HepG2 (cell line): ENCODE measurements around the gene ARAP3. TPM values are rescaled to one million over a fixed set of nuclear protein-coding genes. Genes with fewer than 3 reads are reported as not detected.
A peak's percentile ranks its signal among the peaks of the same experiment; 100 is the strongest.

Source experiments
- ARHGAP35 ChIP-seq: sonication (generic); formaldehyde crosslinking; IDR thresholded peaks from 2 replicates; pipeline ENCODE4 v1.9.0; 2022; ENCODE audit warnings: mild to moderate bottlenecking, inconsistent platforms, moderate library complexity, missing genetic modification reagents, borderline replicate concordance
- ARNTL ChIP-seq: sonication (generic); formaldehyde crosslinking; IDR thresholded peaks from 2 replicates; pipeline ENCODE4 v1.4.0; 2020; ENCODE audit warnings: mild to moderate bottlenecking, missing genetic modification reagents
- ATF7 ChIP-seq, 2 experiments: fragments of 450-650 bp in 1 of 2; sonication (generic) in 1 of 2; formaldehyde crosslinking in 1 of 2; IDR thresholded peaks; 2 replicates each; pipeline versions ENCODE4 v1.4.0 to v1.6.1; 2016 to 2020; ENCODE audit warnings: antibody characterized with exemption in 1 of 2, mild to moderate bottlenecking in 1 of 2, missing genetic modification reagents in 1 of 2
- DRAP1 ChIP-seq: IDR thresholded peaks from 2 replicates; pipeline ENCODE4 v1.6.1; 2016; ENCODE audit warnings: missing genetic modification reagents, missing compliant biosample characterization
- GLI4 ChIP-seq: sonication (generic); formaldehyde crosslinking; IDR thresholded peaks from 2 replicates; pipeline ENCODE4 v1.5.1; 2020; ENCODE audit warnings: missing genetic modification reagents, mild to moderate bottlenecking, moderate library complexity, borderline replicate concordance
- GZF1 ChIP-seq: sonication (generic); formaldehyde crosslinking; IDR thresholded peaks from 2 replicates; pipeline ENCODE4 v1.5.1; 2020; ENCODE audit warnings: mild to moderate bottlenecking, missing genetic modification reagents
- IRF9 ChIP-seq: sonication (generic); formaldehyde crosslinking; IDR thresholded peaks from 2 replicates; pipeline ENCODE4 v1.8.0; 2022; ENCODE audit warnings: missing genetic modification reagents, mild to moderate bottlenecking, borderline replicate concordance
- NFYC ChIP-seq: IDR thresholded peaks from 2 replicates; pipeline ENCODE4 v1.6.1; 2016; ENCODE audit warnings: missing genetic modification reagents, missing compliant biosample characterization
- PRMT3 ChIP-seq: sonication (generic); formaldehyde crosslinking; IDR thresholded peaks from 2 replicates; pipeline ENCODE4 v1.8.1; 2022; ENCODE audit warnings: low read depth, mild to moderate bottlenecking, moderate library complexity, missing genetic modification reagents, borderline replicate concordance
- RARG ChIP-seq: sonication (generic); formaldehyde crosslinking; IDR thresholded peaks from 2 replicates; pipeline ENCODE4 v1.4.0; 2020; ENCODE audit warnings: low read depth, mild to moderate bottlenecking, missing genetic modification reagents
- ZBTB33 ChIP-seq: sonication (generic); formaldehyde crosslinking; IDR thresholded peaks from 2 replicates; pipeline ENCODE4 v1.4.0; 2020; ENCODE audit warnings: missing genetic modification reagents
- ZNF441 ChIP-seq: sonication (generic); formaldehyde crosslinking; IDR thresholded peaks from 2 replicates; pipeline ENCODE4 v1.7.0; 2021; ENCODE audit warnings: missing genetic modification reagents, borderline replicate concordance
- ZNF761 ChIP-seq: sonication (generic); formaldehyde crosslinking; conservative IDR thresholded peaks from 2 replicates; pipeline ENCODE4 v1.4.0; 2020; ENCODE audit warnings: mild to moderate bottlenecking, missing genetic modification reagents
- polyA plus RNA-seq, 8 experiments: library from polyadenylated mRNA; depleted of rRNA in 3 of 8; stranded (reverse) in 7 of 8; unstranded in 1 of 8; fragments of >200 nt; fragmentation: Illumina TruSeq in 4 of 8; extraction: Trizol in 4 of 8; gene quantifications; 2 replicates each; pipeline versions ENCODE4 v1.2.1 to v1.2.3, GENCODE V29; 2011 to 2016; ENCODE audit warnings: low read depth in 4 of 8, missing spikeins in 1 of 8, mixed read lengths in 1 of 8; ENCODE audit not compliant: insufficient read depth in 1 of 8
- total RNA-seq, 5 experiments: library from RNA; depleted of rRNA; stranded (reverse); fragments of >200 nt; fragmentation: Illumina TruSeq; extraction: Trizol; gene quantifications; 2 replicates each; pipeline ENCODE4 v1.2.3, GENCODE V29; 2016; ENCODE audit warnings: low read depth in 1 of 5
- TF ChIP-seq, protein P1 (sequence below), 2 experiments: sonication (generic) in 1 of 2; formaldehyde crosslinking in 1 of 2; IDR thresholded peaks; 2 replicates each; pipeline versions ENCODE4 v1.4.0 to v1.6.1; 2016 to 2020; ENCODE audit warnings: borderline replicate concordance in 1 of 2, low read depth in 1 of 2, mild to moderate bottlenecking in 1 of 2, missing genetic modification reagents in 1 of 2
- TF ChIP-seq, protein P2 (sequence below): sonication (generic); formaldehyde crosslinking; IDR thresholded peaks from 2 replicates; pipeline ENCODE4 v1.4.0; 2020; ENCODE audit warnings: missing genetic modification reagents

ARAP3 gene
- total and polyA plus RNA-seq, 2 of the 13 experiments (the other 11 are each of a cell fraction or from before 2014, with no cell fraction given), result 0.25 TPM; not detected in 1

DNA sequence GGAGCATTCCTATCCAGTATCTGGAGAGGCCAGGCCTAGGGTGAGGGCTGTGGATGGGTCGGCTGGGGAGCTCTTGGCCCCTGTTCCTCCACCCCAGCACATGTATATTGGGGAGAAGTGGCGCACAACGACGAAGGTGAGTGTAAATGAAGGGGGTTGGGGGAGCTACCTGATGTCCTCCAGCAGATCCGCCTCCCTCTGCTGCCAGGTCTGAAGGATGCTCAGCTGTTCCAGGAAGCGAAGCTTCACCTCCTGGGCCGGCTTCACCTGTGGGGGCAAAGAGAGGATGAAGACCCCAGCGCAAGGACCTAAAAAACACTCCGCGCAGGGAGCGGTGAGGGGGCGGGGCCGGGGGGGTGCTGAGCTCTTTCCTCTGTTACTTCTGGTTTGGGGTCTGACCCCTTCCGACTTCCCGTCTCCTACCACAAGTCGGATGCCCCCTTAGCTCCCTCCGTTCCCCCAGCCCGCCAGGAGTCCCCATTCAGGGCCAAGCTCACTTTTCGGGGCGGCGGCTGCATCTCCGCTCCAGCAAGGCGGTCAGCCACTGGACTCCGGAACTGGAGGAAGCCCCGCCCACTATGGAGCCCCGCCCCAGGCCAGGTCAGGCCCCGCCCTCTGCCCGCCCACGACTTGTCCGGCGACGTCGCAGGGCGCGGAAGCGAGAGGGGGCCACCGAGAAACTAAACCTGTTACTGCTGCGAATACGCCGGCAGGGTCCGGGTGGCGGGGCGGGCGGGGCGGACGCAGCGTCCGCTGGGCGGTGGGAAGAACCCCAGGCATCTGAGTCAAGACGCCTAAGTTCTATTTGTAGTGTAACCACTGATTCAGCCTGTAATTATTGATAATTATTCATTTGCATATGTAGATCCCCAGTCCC is 30.9 kb downstream of the ARAP3 start, which contains the start of gene FCHSD1 (continued):
- TF ChIP-seq, protein P1, sequence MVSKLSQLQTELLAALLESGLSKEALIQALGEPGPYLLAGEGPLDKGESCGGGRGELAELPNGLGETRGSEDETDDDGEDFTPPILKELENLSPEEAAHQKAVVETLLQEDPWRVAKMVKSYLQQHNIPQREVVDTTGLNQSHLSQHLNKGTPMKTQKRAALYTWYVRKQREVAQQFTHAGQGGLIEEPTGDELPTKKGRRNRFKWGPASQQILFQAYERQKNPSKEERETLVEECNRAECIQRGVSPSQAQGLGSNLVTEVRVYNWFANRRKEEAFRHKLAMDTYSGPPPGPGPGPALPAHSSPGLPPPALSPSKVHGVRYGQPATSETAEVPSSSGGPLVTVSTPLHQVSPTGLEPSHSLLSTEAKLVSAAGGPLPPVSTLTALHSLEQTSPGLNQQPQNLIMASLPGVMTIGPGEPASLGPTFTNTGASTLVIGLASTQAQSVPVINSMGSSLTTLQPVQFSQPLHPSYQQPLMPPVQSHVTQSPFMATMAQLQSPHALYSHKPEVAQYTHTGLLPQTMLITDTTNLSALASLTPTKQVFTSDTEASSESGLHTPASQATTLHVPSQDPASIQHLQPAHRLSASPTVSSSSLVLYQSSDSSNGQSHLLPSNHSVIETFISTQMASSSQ (IDR thresholded peaks at IDR 0.05; ENCODE audit: low read depth), result no peak
- TF ChIP-seq, protein P1 (CRISPR knock-in tag; IDR thresholded peaks at IDR 0.05; ENCODE audit: borderline replicate concordance), result no peak
- TF ChIP-seq GZF1 (no peak), ZNF441 (no peak), RARG (CRISPR knock-in tag) (no peak), NFYC (CRISPR knock-in tag) (no peak), ZBTB33 (CRISPR knock-in tag) (no peak; the same call in 1 of the 2 replicates), PRMT3 (CRISPR knock-in tag) (no peak), IRF9 (CRISPR knock-in tag) (no peak), ATF7 (IDR thresholded peaks at IDR 0.05) (no peak), ATF7 (CRISPR knock-in tag; IDR thresholded peaks at IDR 0.05) (no peak), DRAP1 (CRISPR knock-in tag) (peak; percentile 42; the same call in 1 of the 2 replicates), ARNTL (CRISPR knock-in tag) (no peak), GLI4 (no peak), ZNF761 (CRISPR knock-in tag) (no peak), ARHGAP35 (CRISPR knock-in tag) (no peak)
- TF ChIP-seq, protein P2, sequence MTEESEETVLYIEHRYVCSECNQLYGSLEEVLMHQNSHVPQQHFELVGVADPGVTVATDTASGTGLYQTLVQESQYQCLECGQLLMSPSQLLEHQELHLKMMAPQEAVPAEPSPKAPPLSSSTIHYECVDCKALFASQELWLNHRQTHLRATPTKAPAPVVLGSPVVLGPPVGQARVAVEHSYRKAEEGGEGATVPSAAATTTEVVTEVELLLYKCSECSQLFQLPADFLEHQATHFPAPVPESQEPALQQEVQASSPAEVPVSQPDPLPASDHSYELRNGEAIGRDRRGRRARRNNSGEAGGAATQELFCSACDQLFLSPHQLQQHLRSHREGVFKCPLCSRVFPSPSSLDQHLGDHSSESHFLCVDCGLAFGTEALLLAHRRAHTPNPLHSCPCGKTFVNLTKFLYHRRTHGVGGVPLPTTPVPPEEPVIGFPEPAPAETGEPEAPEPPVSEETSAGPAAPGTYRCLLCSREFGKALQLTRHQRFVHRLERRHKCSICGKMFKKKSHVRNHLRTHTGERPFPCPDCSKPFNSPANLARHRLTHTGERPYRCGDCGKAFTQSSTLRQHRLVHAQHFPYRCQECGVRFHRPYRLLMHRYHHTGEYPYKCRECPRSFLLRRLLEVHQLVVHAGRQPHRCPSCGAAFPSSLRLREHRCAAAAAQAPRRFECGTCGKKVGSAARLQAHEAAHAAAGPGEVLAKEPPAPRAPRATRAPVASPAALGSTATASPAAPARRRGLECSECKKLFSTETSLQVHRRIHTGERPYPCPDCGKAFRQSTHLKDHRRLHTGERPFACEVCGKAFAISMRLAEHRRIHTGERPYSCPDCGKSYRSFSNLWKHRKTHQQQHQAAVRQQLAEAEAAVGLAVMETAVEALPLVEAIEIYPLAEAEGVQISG (CRISPR knock-in tag), result peak; percentile 43; the same call in 1 of the 2 replicates
